K562 (cell line): Measurements from ENCODE around the gene WFIKKN1. TPM values are rescaled to one million over a fixed set of nuclear protein-coding genes. Genes with fewer than 3 reads are reported as not detected.

Experiments
- BCL6 ChIP-seq: fragments of 250-450 bp; sonication (Bioruptor Pico); IDR thresholded peaks from 2 replicates; pipeline ENCODE4 v1.4.0; 2020
- BRCA1 ChIP-seq, 2 experiments: fragments of 450-650 bp in 1 of 2; sonication (generic) in 1 of 2; formaldehyde crosslinking in 1 of 2; IDR thresholded peaks; 2 replicates each; pipeline versions ENCODE4 v1.5.0 to v1.6.1; 2017 to 2020; ENCODE audit warnings: mild to moderate bottlenecking in 1 of 2, missing genetic modification reagents in 1 of 2
- CHD2 ChIP-seq: IDR thresholded peaks from 2 replicates; pipeline ENCODE4 v1.6.1; 2011; ENCODE audit warnings: low read depth, low read length
- GTF2F1 ChIP-seq: IDR thresholded peaks from 2 replicates; pipeline ENCODE4 v1.6.1; 2011; ENCODE audit warnings: low read depth, low read length, improper control_type of control experiment
- HDAC6 ChIP-seq: IDR thresholded peaks from 2 replicates; pipeline ENCODE4 v1.6.1; 2012; ENCODE audit warnings: low read depth, mild to moderate bottlenecking, control low read depth, inconsistent platforms, low read length, moderate library complexity
- MBD2 ChIP-seq: sonication (generic); IDR thresholded peaks from 2 replicates; pipeline ENCODE4 v1.6.1; 2016; ENCODE audit warnings: low read depth, borderline replicate concordance
- NCOR1 ChIP-seq: fragments of 450-650 bp; IDR thresholded peaks from 2 replicates; pipeline ENCODE4 v1.6.1; 2016; ENCODE audit warnings: mild to moderate bottlenecking, moderate library complexity
- SMARCA5 ChIP-seq: fragments of 450-650 bp; IDR thresholded peaks from 2 replicates; pipeline ENCODE4 v1.6.1; 2016
- SPI1 ChIP-seq: IDR thresholded peaks from 2 replicates; pipeline ENCODE4 v1.6.1; 2011; ENCODE audit warnings: low read depth, low read length, control low read depth, borderline replicate concordance
- ZFP1 ChIP-seq: fragments of 450-650 bp; formaldehyde crosslinking; IDR thresholded peaks from 2 replicates; pipeline ENCODE4 v1.4.0; 2020; ENCODE audit warnings: mild to moderate bottlenecking, mixed read lengths
- ZNF644 ChIP-seq: fragments of 200-800 bp; sonication (Bioruptor generic); IDR thresholded peaks from 2 replicates; pipeline ENCODE4 v1.6.1; 2016; ENCODE audit warnings: low read depth, missing genetic modification characterization, missing compliant biosample characterization
- ZNF695 ChIP-seq: fragments of 450-650 bp; formaldehyde crosslinking; IDR thresholded peaks from 2 replicates; pipeline ENCODE4 v1.4.0; 2020; ENCODE audit warnings: mild to moderate bottlenecking, moderate library complexity
- polyA plus RNA-seq, 8 experiments: library from polyadenylated mRNA; depleted of rRNA in 4 of 8; stranded (reverse) in 5 of 8; unstranded in 3 of 8; fragments of >200 nt; fragmentation: Nextera tagmentation in 2 of 8; fragmentation: Illumina TruSeq in 1 of 8; extraction: Ambion mirVana in 2 of 8; extraction: Trizol in 1 of 8; gene quantifications; 2 replicates each; pipeline versions ENCODE4 v1.2.1 to v1.2.3, GENCODE V29; 2011 to 2014; ENCODE audit warnings: inconsistent platforms in 1 of 8, missing spikeins in 1 of 8
- total RNA-seq, 7 experiments: library from RNA; depleted of rRNA in 6 of 7; stranded (reverse); fragments of >200 nt in 6 of 7; fragmentation: Illumina TruSeq in 2 of 7; extraction: Trizol in 2 of 7; gene quantifications; 2 replicates each; pipeline versions ENCODE4 v1.2.1 to v1.2.3, GENCODE V29; 2011 to 2021; ENCODE audit warnings: low replicate concordance in 1 of 7
- TF ChIP-seq, protein P1 (sequence below): fragments of 250-450 bp; sonication (Bioruptor Pico); IDR thresholded peaks from 2 replicates; pipeline ENCODE4 v1.4.0; 2020; ENCODE audit warnings: mild to moderate bottlenecking
- TF ChIP-seq, protein P2 (sequence below): fragments of 450-650 bp; conservative IDR thresholded peaks from 2 replicates; pipeline ENCODE4 v1.6.1; 2016; ENCODE audit warnings: missing genetic modification characterization, low read depth, mild to moderate bottlenecking, missing compliant biosample characterization, moderate library complexity
- TF ChIP-seq, protein P3 (sequence below): fragments of 450-650 bp; IDR thresholded peaks from 2 replicates; pipeline ENCODE4 v1.6.1; 2016; ENCODE audit warnings: low read depth, mild to moderate bottlenecking, moderate library complexity
- TF ChIP-seq, protein P4 (sequence below): fragments of 450-650 bp; IDR thresholded peaks from 2 replicates; pipeline ENCODE4 v1.6.1; 2017; ENCODE audit warnings: antibody characterized with exemption, mild to moderate bottlenecking
- TF ChIP-seq, protein P5 (sequence below): sonication (generic); formaldehyde crosslinking; IDR thresholded peaks from 2 replicates; pipeline ENCODE4 v1.8.0; 2022; ENCODE audit warnings: missing genetic modification reagents, mild to moderate bottlenecking, borderline replicate concordance

WFIKKN1 gene
- total and polyA plus RNA-seq, 9 of the 15 experiments (the other 6 are each of a cell fraction or from before 2014, with no cell fraction given), result 0.14 to 1.1 (median 0.50) TPM; not detected in 4

DNA sequence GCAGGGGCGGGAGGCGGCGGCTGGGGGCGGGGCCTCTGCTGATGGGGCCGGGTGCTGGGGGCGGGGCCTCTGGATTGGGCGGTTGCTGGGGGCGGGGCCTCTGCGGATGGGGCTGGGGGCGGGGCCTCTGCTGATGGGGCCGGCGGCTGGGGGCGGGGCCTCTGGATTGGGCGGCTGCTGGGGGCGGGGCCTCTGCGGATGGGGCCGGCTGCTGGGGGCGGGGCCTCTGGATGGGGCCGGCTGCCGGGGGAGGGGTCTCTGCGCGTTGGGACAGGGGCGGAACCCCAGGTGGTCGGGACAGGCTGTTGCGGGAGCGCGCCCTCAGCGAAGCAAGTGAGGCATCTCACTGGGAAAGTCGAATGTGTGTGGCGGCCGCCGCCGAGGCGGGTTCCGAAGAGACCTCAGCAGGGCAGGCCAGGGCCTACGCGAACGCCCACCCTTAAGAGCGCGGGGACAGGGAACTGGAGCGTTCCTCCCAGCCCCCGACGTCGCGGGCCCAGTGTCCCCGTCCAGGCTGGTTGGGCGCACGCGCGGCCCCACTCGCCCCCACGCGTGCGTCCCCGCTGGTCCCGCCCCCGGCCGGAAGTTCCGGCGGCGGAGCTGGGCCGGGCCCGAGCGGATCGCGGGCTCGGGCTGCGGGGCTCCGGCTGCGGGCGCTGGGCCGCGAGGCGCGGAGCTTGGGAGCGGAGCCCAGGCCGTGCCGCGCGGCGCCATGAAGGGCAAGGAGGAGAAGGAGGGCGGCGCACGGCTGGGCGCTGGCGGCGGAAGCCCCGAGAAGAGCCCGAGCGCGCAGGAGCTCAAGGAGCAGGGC, 49.2 kb downstream of the WFIKKN1 start, which contains the start of gene STUB1 (continued):
- no peak for TF ChIP-seq BRCA1 (IDR thresholded peaks at IDR 0.05)
- TF ChIP-seq BRCA1 (CRISPR knock-in tag; IDR thresholded peaks at IDR 0.05), result no peak
- no peak for TF ChIP-seq SPI1
- TF ChIP-seq BCL6 (CRISPR knock-in tag), result no peak
- TF ChIP-seq, protein P1, sequence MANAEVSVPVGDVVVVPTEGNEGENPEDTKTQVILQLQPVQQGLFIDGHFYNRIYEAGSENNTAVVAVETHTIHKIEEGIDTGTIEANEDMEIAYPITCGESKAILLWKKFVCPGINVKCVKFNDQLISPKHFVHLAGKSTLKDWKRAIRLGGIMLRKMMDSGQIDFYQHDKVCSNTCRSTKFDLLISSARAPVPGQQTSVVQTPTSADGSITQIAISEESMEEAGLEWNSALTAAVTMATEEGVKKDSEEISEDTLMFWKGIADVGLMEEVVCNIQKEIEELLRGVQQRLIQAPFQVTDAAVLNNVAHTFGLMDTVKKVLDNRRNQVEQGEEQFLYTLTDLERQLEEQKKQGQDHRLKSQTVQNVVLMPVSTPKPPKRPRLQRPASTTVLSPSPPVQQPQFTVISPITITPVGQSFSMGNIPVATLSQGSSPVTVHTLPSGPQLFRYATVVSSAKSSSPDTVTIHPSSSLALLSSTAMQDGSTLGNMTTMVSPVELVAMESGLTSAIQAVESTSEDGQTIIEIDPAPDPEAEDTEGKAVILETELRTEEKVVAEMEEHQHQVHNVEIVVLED (CRISPR knock-in tag), result peak; percentile 61; the same call in 1 of the 2 replicates
- TF ChIP-seq, protein P2, sequence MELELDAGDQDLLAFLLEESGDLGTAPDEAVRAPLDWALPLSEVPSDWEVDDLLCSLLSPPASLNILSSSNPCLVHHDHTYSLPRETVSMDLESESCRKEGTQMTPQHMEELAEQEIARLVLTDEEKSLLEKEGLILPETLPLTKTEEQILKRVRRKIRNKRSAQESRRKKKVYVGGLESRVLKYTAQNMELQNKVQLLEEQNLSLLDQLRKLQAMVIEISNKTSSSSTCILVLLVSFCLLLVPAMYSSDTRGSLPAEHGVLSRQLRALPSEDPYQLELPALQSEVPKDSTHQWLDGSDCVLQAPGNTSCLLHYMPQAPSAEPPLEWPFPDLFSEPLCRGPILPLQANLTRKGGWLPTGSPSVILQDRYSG, result no peak
- TF ChIP-seq HDAC6, result no peak
- TF ChIP-seq, protein P3, sequence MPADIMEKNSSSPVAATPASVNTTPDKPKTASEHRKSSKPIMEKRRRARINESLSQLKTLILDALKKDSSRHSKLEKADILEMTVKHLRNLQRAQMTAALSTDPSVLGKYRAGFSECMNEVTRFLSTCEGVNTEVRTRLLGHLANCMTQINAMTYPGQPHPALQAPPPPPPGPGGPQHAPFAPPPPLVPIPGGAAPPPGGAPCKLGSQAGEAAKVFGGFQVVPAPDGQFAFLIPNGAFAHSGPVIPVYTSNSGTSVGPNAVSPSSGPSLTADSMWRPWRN, result peak; percentile 37; the same call in 1 of the 2 replicates
- TF ChIP-seq ZNF695 (CRISPR knock-in tag), result no peak
- TF ChIP-seq SMARCA5, result no peak
- no peak for TF ChIP-seq ZFP1 (CRISPR knock-in tag)
- TF ChIP-seq, protein P4, sequence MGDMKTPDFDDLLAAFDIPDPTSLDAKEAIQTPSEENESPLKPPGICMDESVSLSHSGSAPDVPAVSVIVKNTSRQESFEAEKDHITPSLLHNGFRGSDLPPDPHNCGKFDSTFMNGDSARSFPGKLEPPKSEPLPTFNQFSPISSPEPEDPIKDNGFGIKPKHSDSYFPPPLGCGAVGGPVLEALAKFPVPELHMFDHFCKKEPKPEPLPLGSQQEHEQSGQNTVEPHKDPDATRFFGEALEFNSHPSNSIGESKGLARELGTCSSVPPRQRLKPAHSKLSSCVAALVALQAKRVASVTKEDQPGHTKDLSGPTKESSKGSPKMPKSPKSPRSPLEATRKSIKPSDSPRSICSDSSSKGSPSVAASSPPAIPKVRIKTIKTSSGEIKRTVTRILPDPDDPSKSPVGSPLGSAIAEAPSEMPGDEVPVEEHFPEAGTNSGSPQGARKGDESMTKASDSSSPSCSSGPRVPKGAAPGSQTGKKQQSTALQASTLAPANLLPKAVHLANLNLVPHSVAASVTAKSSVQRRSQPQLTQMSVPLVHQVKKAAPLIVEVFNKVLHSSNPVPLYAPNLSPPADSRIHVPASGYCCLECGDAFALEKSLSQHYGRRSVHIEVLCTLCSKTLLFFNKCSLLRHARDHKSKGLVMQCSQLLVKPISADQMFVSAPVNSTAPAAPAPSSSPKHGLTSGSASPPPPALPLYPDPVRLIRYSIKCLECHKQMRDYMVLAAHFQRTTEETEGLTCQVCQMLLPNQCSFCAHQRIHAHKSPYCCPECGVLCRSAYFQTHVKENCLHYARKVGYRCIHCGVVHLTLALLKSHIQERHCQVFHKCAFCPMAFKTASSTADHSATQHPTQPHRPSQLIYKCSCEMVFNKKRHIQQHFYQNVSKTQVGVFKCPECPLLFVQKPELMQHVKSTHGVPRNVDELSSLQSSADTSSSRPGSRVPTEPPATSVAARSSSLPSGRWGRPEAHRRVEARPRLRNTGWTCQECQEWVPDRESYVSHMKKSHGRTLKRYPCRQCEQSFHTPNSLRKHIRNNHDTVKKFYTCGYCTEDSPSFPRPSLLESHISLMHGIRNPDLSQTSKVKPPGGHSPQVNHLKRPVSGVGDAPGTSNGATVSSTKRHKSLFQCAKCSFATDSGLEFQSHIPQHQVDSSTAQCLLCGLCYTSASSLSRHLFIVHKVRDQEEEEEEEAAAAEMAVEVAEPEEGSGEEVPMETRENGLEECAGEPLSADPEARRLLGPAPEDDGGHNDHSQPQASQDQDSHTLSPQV, result no peak; the same call in 1 of the 2 replicates
- TF ChIP-seq GTF2F1, result no peak
- TF ChIP-seq, protein P5, sequence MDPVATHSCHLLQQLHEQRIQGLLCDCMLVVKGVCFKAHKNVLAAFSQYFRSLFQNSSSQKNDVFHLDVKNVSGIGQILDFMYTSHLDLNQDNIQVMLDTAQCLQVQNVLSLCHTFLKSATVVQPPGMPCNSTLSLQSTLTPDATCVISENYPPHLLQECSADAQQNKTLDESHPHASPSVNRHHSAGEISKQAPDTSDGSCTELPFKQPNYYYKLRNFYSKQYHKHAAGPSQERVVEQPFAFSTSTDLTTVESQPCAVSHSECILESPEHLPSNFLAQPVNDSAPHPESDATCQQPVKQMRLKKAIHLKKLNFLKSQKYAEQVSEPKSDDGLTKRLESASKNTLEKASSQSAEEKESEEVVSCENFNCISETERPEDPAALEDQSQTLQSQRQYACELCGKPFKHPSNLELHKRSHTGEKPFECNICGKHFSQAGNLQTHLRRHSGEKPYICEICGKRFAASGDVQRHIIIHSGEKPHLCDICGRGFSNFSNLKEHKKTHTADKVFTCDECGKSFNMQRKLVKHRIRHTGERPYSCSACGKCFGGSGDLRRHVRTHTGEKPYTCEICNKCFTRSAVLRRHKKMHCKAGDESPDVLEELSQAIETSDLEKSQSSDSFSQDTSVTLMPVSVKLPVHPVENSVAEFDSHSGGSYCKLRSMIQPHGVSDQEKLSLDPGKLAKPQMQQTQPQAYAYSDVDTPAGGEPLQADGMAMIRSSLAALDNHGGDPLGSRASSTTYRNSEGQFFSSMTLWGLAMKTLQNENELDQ (CRISPR knock-in tag), result no peak
- TF ChIP-seq ZNF644, result no peak
- no peak for TF ChIP-seq CHD2
- TF ChIP-seq MBD2, result 0 out of 2 replicates have a peak, but pooled peaks have one; percentile 10
- TF ChIP-seq NCOR1, result no peak
